K562 (cell line): ENCODE measurements around the gene IDI1. TPM values are rescaled to one million over a fixed set of nuclear protein-coding genes. Genes with fewer than 3 reads are reported as not detected.

Experiments
- polyA plus RNA-seq, 8 experiments: library from polyadenylated mRNA; depleted of rRNA in 4 of 8; stranded (reverse) in 5 of 8; unstranded in 3 of 8; fragments of >200 nt; fragmentation: Nextera tagmentation in 2 of 8; fragmentation: Illumina TruSeq in 1 of 8; extraction: Ambion mirVana in 2 of 8; extraction: Trizol in 1 of 8; gene quantifications; 2 replicates each; pipeline versions ENCODE4 v1.2.1 to v1.2.3, GENCODE V29; 2011 to 2014; ENCODE audit warnings: inconsistent platforms in 1 of 8, missing spikeins in 1 of 8
- total RNA-seq, 7 experiments: library from RNA; depleted of rRNA in 6 of 7; stranded (reverse); fragments of >200 nt in 6 of 7; fragmentation: Illumina TruSeq in 2 of 7; extraction: Trizol in 2 of 7; gene quantifications; 2 replicates each; pipeline versions ENCODE4 v1.2.1 to v1.2.3, GENCODE V29; 2011 to 2021; ENCODE audit warnings: low replicate concordance in 1 of 7

Gene IDI1
- total and polyA plus RNA-seq, 9 of the 15 experiments (the other 6 are each of a cell fraction or from before 2014, with no cell fraction given) = 70.0 to 265 (median 119) TPM

Other genes with a start within 250 kb of the IDI1 start
- 48.4 and 61.7 TPM in 2 replicates for gene LARP4B, start 117.4 kb downstream of the IDI1 start, total RNA-seq (2014; rRNA removed)
- 28.3 and 28.6 TPM in 2 replicates for gene LARP4B, start 117.4 kb downstream of the IDI1 start, total RNA-seq (2014; rRNA removed; fragmentation: Illumina TruSeq; extraction: Trizol)
- gene LARP4B, start 117.4 kb downstream of the IDI1 start, total RNA-seq (2015; rRNA removed; fragmentation: Illumina TruSeq; extraction: Trizol) = 37.3 and 39.0 TPM in 2 replicates
- 128 and 130 TPM in 2 replicates for gene LARP4B, start 117.4 kb downstream of the IDI1 start, total RNA-seq (2021)
- gene LARP4B, start 117.4 kb downstream of the IDI1 start, polyA plus RNA-seq (2011; rRNA removed) = 63.1 and 64.1 TPM in 2 replicates
- gene LARP4B, start 117.4 kb downstream of the IDI1 start, polyA plus RNA-seq (2014; fragmentation: Illumina TruSeq; extraction: Trizol) = 38.5 and 44.0 TPM in 2 replicates
- gene LARP4B, start 117.4 kb downstream of the IDI1 start, polyA plus RNA-seq (2014; fragmentation: Nextera tagmentation; extraction: Ambion mirVana) = 10 to 100 TPM; 11.8 to 21.0 TPM
- gene LARP4B, start 117.4 kb downstream of the IDI1 start, polyA plus RNA-seq (2014; rRNA removed) = 42.6 and 46.6 TPM in 2 replicates
- gene GTPBP4, start 60.7 kb downstream of the IDI1 start, total RNA-seq (2014; rRNA removed) = 139 and 155 TPM in 2 replicates
- gene GTPBP4, start 60.7 kb downstream of the IDI1 start, total RNA-seq (2014; rRNA removed; fragmentation: Illumina TruSeq; extraction: Trizol) = 147 and 176 TPM in 2 replicates
- 119 and 121 TPM in 2 replicates for gene GTPBP4, start 60.7 kb downstream of the IDI1 start, total RNA-seq (2015; rRNA removed; fragmentation: Illumina TruSeq; extraction: Trizol)
- 113 and 128 TPM in 2 replicates for gene GTPBP4, start 60.7 kb downstream of the IDI1 start, total RNA-seq (2021)
- gene GTPBP4, start 60.7 kb downstream of the IDI1 start, polyA plus RNA-seq (2011; rRNA removed) = 63.2 and 79.0 TPM in 2 replicates
- gene GTPBP4, start 60.7 kb downstream of the IDI1 start, polyA plus RNA-seq (2014; fragmentation: Illumina TruSeq; extraction: Trizol) = 102 and 118 TPM in 2 replicates
- gene GTPBP4, start 60.7 kb downstream of the IDI1 start, polyA plus RNA-seq (2014; fragmentation: Nextera tagmentation; extraction: Ambion mirVana) = 100 to 1,000 TPM in 1 of 2 experiments, 10 to 100 TPM in 1; 88.2 to 128 TPM
- gene GTPBP4, start 60.7 kb downstream of the IDI1 start, polyA plus RNA-seq (2014; rRNA removed) = 135 TPM in 2 replicates
- not detected in 2 replicates for gene IDI2, start 23.3 kb downstream of the IDI1 start, total RNA-seq (2014; rRNA removed)
- not detected in 2 replicates for gene IDI2, start 23.3 kb downstream of the IDI1 start, total RNA-seq (2014; rRNA removed; fragmentation: Illumina TruSeq; extraction: Trizol)
- gene IDI2, start 23.3 kb downstream of the IDI1 start, total RNA-seq (2015; rRNA removed; fragmentation: Illumina TruSeq; extraction: Trizol) = not detected in 2 replicates
- gene IDI2, start 23.3 kb downstream of the IDI1 start, total RNA-seq (2021) = not detected in 2 replicates
- not detected in 2 replicates for gene IDI2, start 23.3 kb downstream of the IDI1 start, polyA plus RNA-seq (2011; rRNA removed)
- gene IDI2, start 23.3 kb downstream of the IDI1 start, polyA plus RNA-seq (2014; fragmentation: Illumina TruSeq; extraction: Trizol) = not detected in 2 replicates
- gene IDI2, start 23.3 kb downstream of the IDI1 start, polyA plus RNA-seq (2014; fragmentation: Nextera tagmentation; extraction: Ambion mirVana) = not detected
- not detected in 2 replicates for gene IDI2, start 23.3 kb downstream of the IDI1 start, polyA plus RNA-seq (2014; rRNA removed)
- 6.7 and 7.8 TPM in 2 replicates for gene WDR37, start 7.3 kb upstream of the IDI1 start, total RNA-seq (2014; rRNA removed)
- 5.6 and 5.9 TPM in 2 replicates for gene WDR37, start 7.3 kb upstream of the IDI1 start, total RNA-seq (2014; rRNA removed; fragmentation: Illumina TruSeq; extraction: Trizol)
- 7.2 and 7.5 TPM in 2 replicates for gene WDR37, start 7.3 kb upstream of the IDI1 start, total RNA-seq (2015; rRNA removed; fragmentation: Illumina TruSeq; extraction: Trizol)
- 10.0 and 11.1 TPM in 2 replicates for gene WDR37, start 7.3 kb upstream of the IDI1 start, total RNA-seq (2021)
- 11.6 and 15.6 TPM in 2 replicates for gene WDR37, start 7.3 kb upstream of the IDI1 start, polyA plus RNA-seq (2011; rRNA removed)
- 6.7 and 6.9 TPM in 2 replicates for gene WDR37, start 7.3 kb upstream of the IDI1 start, polyA plus RNA-seq (2014; fragmentation: Illumina TruSeq; extraction: Trizol)
- 1 to 10 TPM; 2.3 TPM for gene WDR37, start 7.3 kb upstream of the IDI1 start, polyA plus RNA-seq (2014; fragmentation: Nextera tagmentation; extraction: Ambion mirVana)
- 5.5 and 7.1 TPM in 2 replicates for gene WDR37, start 7.3 kb upstream of the IDI1 start, polyA plus RNA-seq (2014; rRNA removed)